Pancreas (tissue), 10 donors: ENCODE measurements around the gene STAT3. TPM values are rescaled to one million over a fixed set of nuclear protein-coding genes. Genes with fewer than 3 reads are reported as not detected.

Source experiments
- ATAC-seq, 4 donors: fragments of 200-7000 bp; cut with Tn5 transposase; one replicate each; pipeline versions ENCODE4 v1.8.0 to v1.9.1; 2020; ENCODE audit warnings: mild to moderate bottlenecking in 4 of 4, moderate library complexity in 4 of 4
- DNase-seq, 6 donors: peaks; one replicate each; pipeline ENCODE4 v3.0.0-alpha.2; 2020
- FAIRE-seq: peaks from 2 replicates; lab custom pipeline; 2012; peaks lifted over from hg19 to GRCh38; lab: Jason Lieb, UNC
- H3K27ac ChIP-seq, 4 donors: fragments of 200-600 bp; sonication (generic); 1 replicate in 3 of 4; 2 replicates in 1 of 4; pipeline versions ENCODE4 v1.5.0 to v1.8.0; 2020
- H3K27me3 ChIP-seq, 4 donors: fragments of 200-600 bp; one replicate each; pipeline ENCODE4 v1.8.0; 2021
- H3K36me3 ChIP-seq, 3 donors: fragments of 200-600 bp; sonication (generic) in 1 of 3; one replicate each; pipeline versions ENCODE4 v1.5.0 to v1.8.0; 2020 to 2021
- H3K4me1 ChIP-seq, 3 donors: fragments of 200-600 bp; one replicate each; pipeline ENCODE4 v1.8.0; 2021
- H3K4me3 ChIP-seq, 4 donors: fragments of 200-600 bp; sonication (generic) in 2 of 4; one replicate each; pipeline versions ENCODE4 v1.5.0 to v1.8.0; 2020 to 2021
- H3K9me3 ChIP-seq, 4 donors: fragments of 200-600 bp; one replicate each; pipeline ENCODE4 v1.8.0; 2021
- CTCF ChIP-seq, 4 donors: fragments of 200-600 bp; sonication (generic) in 3 of 4; IDR thresholded peaks; one replicate each; pipeline versions ENCODE4 v1.5.0 to v1.8.0; 2021; ENCODE audit warnings: antibody characterized with exemption in 4 of 4
- WGBS, 2 donors: extraction: QIAGEN DNeasy Blood & Tissue Kit; methylation state at CpG; one replicate each; pipeline ENCODE4 v1.1.7; 2013; 5-methylcytosine and 5-hydroxymethylcytosine counted together
- intact Hi-C, 3 donors: fragments of 100-400 bp; cut with DNase I; formaldehyde crosslinking; loops; one replicate each; pipeline versions ENCODE4 v1.11.1 to v1.14.2; 2022
- polyA plus RNA-seq, 2 donors: library from polyadenylated mRNA; stranded (reverse); fragments of 200-250 nt; gene quantifications; one replicate each; pipeline ENCODE4 v1.2.3, GENCODE V29; 2013
- total RNA-seq, 6 donors: library from RNA; stranded (reverse); fragmentation: NEBNext Ultra II Directional in 4 of 6; extraction: Animal tissue kit (Norgen Biotek cat#: 25700) in 4 of 6; gene quantifications; one replicate each; pipeline versions ENCODE4 v1.2.1 to v1.2.4, GENCODE V29; 2021 to 2023
- donor health status: healthy with polysubstance abuse.
- donor health status: DM: no; HTN: no; CAD: no; lungs with moderate emphysema.
- donor health status: DM: no; HTN: no; CAD: no.
- donor health status: control.
- donor health status: control.
- donor health status: Bipolar disorder and iron deficiency.
- donor health status: DM: yes; HTN: yes; CAD: no.
- donor health status: DM: no; HTN: no; CAD: no.
- donor health status: DM: no; HTN: no; CAD: no.
- donor health status: DM: yes; HTN: yes; CAD: no.

The STAT3 gene
- total and polyA plus RNA-seq, 8 donors = 37.9 to 127 (median 70.6) TPM

GRCh38 chr17:42409523-42410318 lies 21.5 kb upstream of the STAT3 start:
- Histone ChIP-seq H3K36me3 (no peaks in the 10 kb centered on the region), H3K4me3 (no peak overlapping the region), H3K27me3 (no peaks in the 10 kb centered on the region), H3K27ac (no peak overlapping the region), H3K4me1 (peaks cover 0 to 5% (median 2%) of the 10 kb centered on the region in 3 donors), H3K9me3 (no peaks in the 10 kb centered on the region)
- WGBS, 2 donors = 41 to 42% methylated on average over 5 of the region's 5 CpGs
- TF ChIP-seq CTCF (IDR thresholded peaks at IDR 0.05) = no peak
- no peak for FAIRE-seq
- peak in 1 of 4 donors; percentile 6 for ATAC-seq
- intact Hi-C loops = loop anchor here in 2 of 3 donors (5.0 to 10.0 kb wide), 2 partner anchors 85 to 87 kb away; no protein-coding TSS in a partner anchor
- DNase-seq = no peak

GRCh38 chr17:42408061-42408460 lies 19.8 kb upstream of the STAT3 start:
- no peak for DNase-seq
- 90 to 100% methylated on average over 2 of the region's 2 CpGs for WGBS, 2 donors
- TF ChIP-seq CTCF (IDR thresholded peaks at IDR 0.05) = no peak
- Histone ChIP-seq H3K36me3 (no peaks in the 10 kb centered on the region), H3K27ac (no peak overlapping the region), H3K9me3 (no peaks in the 10 kb centered on the region), H3K27me3 (no peaks in the 10 kb centered on the region), H3K4me3 (no peak overlapping the region), H3K4me1 (peaks cover 0 to 5% (median 2%) of the 10 kb centered on the region in 3 donors)
- ATAC-seq = no peak
- no peak for FAIRE-seq
- intact Hi-C loops = loop anchor here in 2 of 3 donors (5.0 to 10.0 kb wide), 2 partner anchors 83 to 86 kb away; no protein-coding TSS in a partner anchor

GRCh38 chr17:42407289-42407836 lies 19.1 kb upstream of the STAT3 start:
- peak; percentile 80 to 96 (median 90) for DNase-seq
- Histone ChIP-seq H3K4me1 (peaks cover 0 to 5% (median 2%) of the 10 kb centered on the region in 3 donors), H3K36me3 (no peaks in the 10 kb centered on the region), H3K9me3 (no peaks in the 10 kb centered on the region), H3K4me3 (no peak overlapping the region), H3K27me3 (no peaks in the 10 kb centered on the region), H3K27ac (peak overlapping the region in 2 of 4 donors; percentile 11 to 47)
- 19 to 26% methylated on average over 2 of the region's 2 CpGs for WGBS, 2 donors
- TF ChIP-seq CTCF (IDR thresholded peaks at IDR 0.05) = no peak
- intact Hi-C loops = loop anchor here (2.0 to 10.0 kb wide), 3 partner anchors 83 to 85 kb away; no protein-coding TSS in a partner anchor
- no peak for FAIRE-seq
- ATAC-seq = peak; percentile 93 to 96 (median 94)

GRCh38 chr17:42406615-42407288 lies 18.5 kb upstream of the STAT3 start:
- Histone ChIP-seq H3K4me3 (no peak overlapping the region), H3K36me3 (no peaks in the 10 kb centered on the region), H3K9me3 (no peaks in the 10 kb centered on the region), H3K27ac (peak overlapping the region in 2 of 4 donors; percentile 11 to 47), H3K27me3 (no peaks in the 10 kb centered on the region), H3K4me1 (peaks cover 0 to 5% (median 2%) of the 10 kb centered on the region in 3 donors)
- no peak for FAIRE-seq
- peak in 1 of 6 donors; percentile 39 for DNase-seq
- intact Hi-C loops = loop anchor here (2.0 to 10.0 kb wide), 3 partner anchors 82 to 84 kb away; no protein-coding TSS in a partner anchor
- ATAC-seq = no peak
- no peak for TF ChIP-seq CTCF (IDR thresholded peaks at IDR 0.05)
- WGBS, 2 donors = 62 to 65% methylated on average over 5 of the region's 5 CpGs
